Measurements from ENCODE around the gene SUPT16H.
"Not testable (repeated sequence)": the region's sequence is repeated elsewhere in the genome, so short reads cannot be mapped to it uniquely, and the experiment has no call there.

The SUPT16H gene

DNA sequence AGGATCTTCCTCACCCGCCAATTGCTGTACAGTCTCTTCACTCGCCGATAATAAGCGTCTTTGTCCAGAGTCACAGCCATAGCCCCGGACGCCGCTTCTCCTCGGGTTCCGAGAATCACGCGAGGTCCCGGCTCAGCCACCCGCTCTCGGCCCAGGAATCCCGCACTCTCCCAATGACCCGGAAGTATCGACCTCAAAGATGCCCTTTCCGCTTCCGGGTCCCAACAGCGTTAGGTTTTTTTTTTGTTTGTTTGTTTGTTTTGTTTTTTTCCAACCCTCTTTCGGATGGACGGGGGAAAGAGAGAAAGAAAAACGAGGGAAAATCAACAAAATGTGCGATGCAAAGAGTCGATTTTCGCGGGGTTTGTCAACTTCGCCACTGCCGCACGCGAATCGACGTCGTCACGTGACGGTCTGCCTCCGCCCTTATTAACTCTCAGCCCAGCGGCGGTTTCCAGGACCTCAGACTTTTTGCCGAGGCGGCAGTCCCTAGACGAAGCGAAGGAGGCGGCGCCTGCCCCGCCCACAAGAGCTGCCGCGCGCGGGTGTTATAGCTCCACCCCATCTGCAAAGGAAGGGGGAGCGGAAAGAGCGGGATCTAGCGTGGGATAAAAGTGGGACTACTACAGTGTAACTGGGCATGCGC, at the start of gene SUPT16H:
TSS of gene SUPT16H (minus strand) at position 172 of the 646 bp plus-strand sequence. CDS start at position 80, 92 bp downstream.
- DNase-seq: peak; percentile 95

GRCh38 chr14:21431126-21431525, 47.3 kb upstream of the SUPT16H start:
- no peak for DNase-seq

DNA sequence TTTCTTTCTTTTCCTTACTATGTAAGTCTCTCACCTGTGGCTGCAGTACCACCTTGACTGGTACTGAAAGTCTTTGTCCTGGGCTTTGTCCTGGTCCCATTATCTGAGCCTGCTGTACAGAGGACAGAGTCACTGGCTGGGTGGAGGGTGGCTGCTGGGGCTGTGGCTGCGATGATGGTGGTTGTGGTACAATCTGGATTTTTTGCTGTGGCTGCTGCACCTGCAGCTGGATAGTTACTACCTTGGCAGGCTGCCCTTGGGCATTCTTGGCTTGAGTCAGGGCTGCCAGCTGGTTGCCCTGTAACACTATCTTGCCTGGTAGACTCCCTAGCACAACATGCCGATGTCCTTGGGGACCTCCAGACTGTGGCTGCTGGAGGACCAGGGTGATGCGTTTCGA, 45.1 kb upstream of the SUPT16H start:
- DNase-seq: no peak

DNA sequence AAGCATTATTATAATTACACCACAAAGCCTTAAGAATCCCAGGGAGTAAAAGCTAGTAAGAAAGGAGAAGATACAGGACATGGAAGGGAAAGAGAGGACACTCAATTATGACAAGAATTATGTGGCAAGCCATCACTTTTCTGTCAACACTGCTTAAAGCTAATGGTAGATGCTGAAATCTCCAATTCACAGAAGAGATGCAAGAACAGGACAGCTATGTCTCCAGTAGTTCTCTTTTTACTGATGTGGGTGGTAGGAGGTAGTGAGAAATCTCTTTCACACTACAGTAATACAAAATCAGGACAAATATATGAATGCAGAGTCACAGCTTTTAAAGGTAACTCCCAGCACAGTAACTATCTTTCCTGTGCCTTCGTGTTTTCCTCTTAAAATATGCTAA, 42.9 kb upstream of the SUPT16H start:
- no peak for DNase-seq

- no peak for DNase-seq
Measured at GRCh38 chr14:21419528-21419927, 35.7 kb upstream of the SUPT16H start.

- DNase-seq: no peak
Measured at GRCh38 chr14:21415329-21415728, 31.5 kb upstream of the SUPT16H start.

DNA sequence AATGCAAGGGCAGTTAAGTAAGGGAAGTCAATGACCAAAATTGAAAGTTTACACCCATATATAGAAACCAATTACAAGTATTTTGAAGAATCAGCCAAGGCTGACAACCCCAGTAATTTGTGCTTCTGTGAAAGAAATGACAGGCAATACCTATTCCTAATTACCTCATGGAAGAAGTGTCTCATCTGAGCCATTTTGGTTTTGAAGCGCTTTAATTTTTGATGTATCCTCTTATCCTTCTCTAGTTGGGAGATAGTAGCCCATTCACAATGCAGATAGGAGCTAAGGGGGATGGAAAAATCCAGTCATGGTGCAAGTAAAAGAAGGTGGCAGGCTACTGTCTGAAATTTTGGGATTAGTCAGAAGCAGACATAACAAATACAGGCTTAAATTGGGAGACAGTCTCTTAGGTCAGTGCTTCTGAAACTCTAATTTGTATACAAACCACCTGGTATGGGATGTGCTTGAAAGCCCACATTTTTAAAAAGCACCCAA, 30.4 kb upstream of the SUPT16H start:
- DNase-seq: no peak

- no peak for DNase-seq
Measured at GRCh38 chr14:21408147-21408546, 24.3 kb upstream of the SUPT16H start.

DNA sequence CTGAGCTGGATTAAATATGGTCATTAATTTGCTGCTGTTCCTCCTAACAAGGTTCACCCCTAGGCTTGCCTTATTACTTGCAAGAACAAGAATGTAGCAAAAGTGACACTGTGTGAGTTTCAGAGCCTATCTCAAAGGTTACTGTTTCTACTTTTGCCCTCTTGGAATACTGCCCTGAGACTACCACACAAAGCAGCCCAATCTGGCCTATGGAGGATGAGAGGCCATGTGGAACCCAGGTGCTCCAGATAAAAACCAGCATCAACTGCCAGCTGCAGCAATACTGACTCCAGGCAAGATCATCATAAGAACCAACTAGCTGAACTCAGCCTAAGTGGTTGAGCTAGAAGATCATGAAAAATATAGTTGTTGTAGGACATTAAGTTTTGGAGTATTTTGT, 22.4 kb upstream of the SUPT16H start:
- no peak for DNase-seq

GRCh38 chr14:21405097-21405496, 21.3 kb upstream of the SUPT16H start:
- DNase-seq: no peak

GRCh38 chr14:21399311-21399870, 15.6 kb upstream of the SUPT16H start:
- no peak for DNase-seq

DNA sequence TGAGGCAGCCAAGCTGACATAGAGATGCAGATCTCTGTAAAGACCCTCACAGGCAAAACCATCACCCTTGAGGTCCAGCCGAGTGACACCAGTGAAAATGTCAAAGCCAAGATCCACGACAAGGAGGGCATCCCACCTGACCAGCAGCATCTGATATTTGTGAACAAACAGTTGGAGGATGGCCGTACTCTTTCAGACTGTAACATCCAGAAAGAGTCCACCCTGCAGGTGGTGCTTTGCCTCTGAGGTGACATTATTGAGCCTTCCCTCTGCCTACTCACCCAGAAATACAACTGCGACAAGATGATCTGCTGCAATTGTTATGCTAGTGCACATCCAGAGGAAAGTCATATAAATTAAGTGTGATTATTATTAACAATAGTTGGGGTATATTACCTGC, 15.1 kb upstream of the SUPT16H start:
- no peak for DNase-seq

- no peak for DNase-seq
Measured at GRCh38 chr14:21395450-21395849, 11.6 kb upstream of the SUPT16H start.

DNA sequence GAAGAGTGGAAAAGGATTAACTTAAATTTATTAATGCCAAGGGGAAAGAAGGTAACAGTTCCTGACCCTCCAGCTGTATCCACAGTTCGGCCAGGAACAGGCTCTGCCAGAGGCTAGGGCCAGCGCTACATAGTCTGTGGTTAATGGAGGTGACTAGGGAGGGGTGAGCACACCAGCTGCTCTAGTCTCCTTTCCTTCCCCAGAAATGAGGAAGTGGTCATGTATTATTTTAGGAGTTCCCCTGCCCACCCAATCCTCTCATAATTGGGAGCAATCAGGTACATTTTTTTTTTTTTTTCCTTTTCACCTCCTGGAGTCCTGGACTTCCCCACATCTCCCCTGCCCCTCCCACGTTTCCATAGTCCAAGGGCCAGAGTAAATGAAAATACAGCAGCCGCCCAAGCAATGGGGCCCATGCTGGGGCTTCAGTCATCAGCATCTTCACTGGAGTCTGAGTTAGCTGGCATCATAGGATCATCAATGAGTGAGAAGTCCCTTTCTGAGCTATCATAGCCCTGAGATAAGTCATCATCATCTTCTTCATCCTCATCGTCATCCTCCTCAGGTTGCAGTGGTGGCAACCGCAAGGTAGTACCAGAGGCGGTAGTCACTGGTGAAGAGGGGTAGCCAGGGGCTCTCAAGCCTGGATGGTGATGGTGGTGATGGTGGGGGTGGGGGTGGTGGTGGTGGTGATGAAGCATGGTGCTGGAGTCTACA, 1.5 kb upstream of the SUPT16H start:
- DNase-seq: no peak

DNA sequence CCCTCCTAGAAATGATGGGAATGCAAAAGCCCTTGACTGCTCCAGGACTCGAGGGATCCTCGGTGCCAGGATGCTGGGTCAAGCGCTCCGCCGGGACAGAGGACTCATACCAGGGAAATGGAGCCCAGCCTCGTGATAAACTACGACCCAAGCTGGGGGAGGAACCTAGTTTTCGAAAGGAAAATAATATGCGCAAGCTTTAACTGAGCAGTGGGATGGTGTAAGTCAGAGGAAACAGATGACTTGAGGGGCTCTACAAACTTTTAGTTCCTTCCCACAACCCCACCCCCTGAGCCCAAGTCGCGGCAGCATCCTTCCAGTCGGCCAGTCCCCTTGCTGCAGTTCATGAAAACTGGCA, 654 bp upstream of the SUPT16H start:
- DNase-seq: peak; percentile 63

DNA sequence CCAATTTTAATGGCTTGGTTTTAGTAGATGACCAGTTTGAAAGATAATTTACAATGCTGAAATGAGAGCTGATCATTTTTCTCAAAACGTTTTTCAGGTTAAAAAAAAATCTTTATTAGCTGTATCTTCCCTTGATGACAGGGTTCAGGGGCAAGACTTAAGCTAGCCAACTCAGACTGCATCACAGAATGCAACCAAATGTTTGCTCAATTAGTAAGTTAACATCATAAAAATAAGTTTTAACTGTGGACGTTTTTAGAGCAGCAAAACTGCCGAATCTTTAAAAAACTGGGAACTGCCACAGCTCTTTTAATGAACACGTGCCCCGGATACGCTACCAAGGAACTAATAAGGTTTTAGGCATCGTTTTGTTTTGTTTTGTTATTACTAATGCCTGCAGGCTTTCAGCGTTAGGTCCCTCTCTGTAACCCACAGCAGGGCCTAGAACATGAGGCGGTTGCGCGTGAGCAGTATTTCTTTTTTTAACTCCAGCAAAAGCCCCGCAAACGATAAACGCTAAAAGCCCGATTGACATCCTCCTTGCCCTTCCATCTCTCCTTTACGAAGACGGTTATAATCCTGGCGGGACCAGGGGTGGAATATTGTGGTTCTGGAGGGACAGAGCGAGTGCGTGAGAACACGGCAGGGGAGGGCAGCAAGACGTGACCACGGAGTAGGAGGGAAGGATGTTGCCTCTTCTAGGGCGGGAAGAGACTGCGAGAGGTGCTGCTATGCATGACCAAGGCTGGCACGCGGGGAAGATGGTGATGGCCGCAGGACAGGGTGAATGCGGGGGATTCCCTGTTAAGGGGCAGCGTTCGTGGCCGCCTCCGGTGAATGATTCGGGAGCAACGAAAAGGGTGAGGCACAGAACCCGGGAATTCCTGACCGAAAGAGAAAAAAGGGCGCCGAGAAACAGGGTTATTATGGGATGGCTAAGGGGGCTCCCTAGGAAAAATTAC, 652 bp downstream of the SUPT16H start:
- DNase-seq: peak; percentile 15

- DNase-seq: no peak
Measured at GRCh38 chr14:21382095-21382494, 1.7 kb downstream of the SUPT16H start.

GRCh38 chr14:21379338-21379737, 4.5 kb downstream of the SUPT16H start:
- no peak for DNase-seq

GRCh38 chr14:21373980-21374379, 9.8 kb downstream of the SUPT16H start:
- no peak for DNase-seq

GRCh38 chr14:21372814-21373213, 11.0 kb downstream of the SUPT16H start:
- not testable (repeated sequence) for DNase-seq

DNA sequence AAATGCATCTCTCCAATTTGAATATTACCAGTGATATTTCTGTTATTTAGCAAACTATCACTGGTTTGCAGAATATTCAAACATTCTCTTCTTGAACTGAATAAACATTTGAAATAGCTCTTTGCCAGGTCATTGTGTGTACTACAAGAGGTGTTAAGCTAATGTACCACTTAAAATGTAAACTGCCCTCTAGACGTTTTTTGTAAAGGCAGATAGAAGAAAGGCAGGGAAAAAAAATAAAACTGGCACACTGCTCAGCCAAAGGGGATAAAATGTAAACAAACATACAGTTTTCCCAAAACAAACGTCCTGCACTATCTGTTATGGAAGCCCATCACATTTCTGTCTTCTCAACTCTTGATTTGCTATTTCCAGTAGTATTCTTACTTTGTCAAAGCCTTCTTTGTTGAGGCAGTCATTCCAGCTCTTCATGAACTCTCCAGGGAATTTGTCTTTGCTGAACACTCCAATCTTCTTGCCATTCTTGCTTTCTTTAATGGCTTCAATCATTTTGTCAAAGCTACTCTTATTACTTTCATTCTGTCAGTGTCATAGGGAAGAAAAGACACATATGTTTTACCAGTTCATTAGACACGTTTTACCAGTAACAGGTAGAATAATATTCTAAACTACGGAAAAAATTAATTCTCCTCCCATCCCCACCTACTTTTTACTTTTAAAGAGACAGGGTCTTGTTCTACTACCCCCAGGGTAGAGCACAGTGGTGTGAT, 13.7 kb downstream of the SUPT16H start:
- DNase-seq: no peak

- DNase-seq: no peak
Measured at GRCh38 chr14:21367582-21368144, 16.2 kb downstream of the SUPT16H start.

All from NCI-H510A treated with DMSO at 0.1 percent for 48 hours (cell line).